OCI-LY3 (cell line): ENCODE measurements around the gene SHROOM2.

Source experiments
- H2AFZ ChIP-seq: fragments of 200-600, 300-600 bp; shearing (Covaris generic); 2 replicates; pipeline ENCODE4 v1.6.0; 2014; ENCODE audit warnings: antibody characterized with exemption, low read depth, low read length
- H3K27ac ChIP-seq: fragments of 200-600, 300-600 bp; sonication (generic); 2 replicates; pipeline ENCODE4 v1.5.1; 2014; ENCODE audit warnings: mild to moderate bottlenecking, low read length, moderate library complexity, mixed read lengths
- H3K27me3 ChIP-seq: fragments of 200-600, 300-600 bp; sonication (generic); 2 replicates; pipeline ENCODE4 v1.6.1; 2014; ENCODE audit warnings: low read depth, low read length, mixed read lengths
- H3K36me3 ChIP-seq: fragments of 200-600, 300-600 bp; sonication (generic); replicated peaks from 2 replicates; pipeline ENCODE3; 2014; ENCODE audit warnings: low read depth, low read length, mixed read lengths
- H3K4me1 ChIP-seq: fragments of 300-600, 200-600 bp; sonication (generic); 2 replicates; pipeline ENCODE4 v1.6.1; 2014; ENCODE audit warnings: low read length, mixed read lengths
- H3K4me2 ChIP-seq: fragments of 200-600, 300-600 bp; sonication (generic); 2 replicates; pipeline ENCODE4 v1.6.1; 2014; ENCODE audit warnings: low read length, mixed read lengths
- H3K4me3 ChIP-seq: fragments of 300-600, 200-600 bp; sonication (generic); 2 replicates; pipeline ENCODE4 v1.5.1; 2014; ENCODE audit warnings: antibody characterized with exemption, mild to moderate bottlenecking, low read length, moderate library complexity
- H3K79me2 ChIP-seq: fragments of 300-600, 200-600 bp; shearing (Covaris generic); 2 replicates; pipeline ENCODE4 v1.6.1; 2014; ENCODE audit warnings: mild to moderate bottlenecking, low read length, mixed read lengths
- H3K9ac ChIP-seq: fragments of 300-600, 200-600 bp; shearing (Covaris generic); 2 replicates; pipeline ENCODE4 v1.6.0; 2014; ENCODE audit warnings: mild to moderate bottlenecking, low read length, moderate library complexity
- H3K9me3 ChIP-seq: fragments of 200-600, 300-600 bp; shearing (Covaris generic); 2 replicates; pipeline ENCODE4 v1.6.1; 2014; ENCODE audit warnings: low read length, mixed read lengths; ENCODE audit not compliant: insufficient read depth
- H4K20me1 ChIP-seq: fragments of 200-600, 300-600 bp; sonication (generic); 2 replicates; pipeline ENCODE4 v1.6.1; 2016; ENCODE audit warnings: low read length, mixed read lengths; ENCODE audit not compliant: insufficient read depth
- CTCF ChIP-seq: fragments of 200-600, 300-600 bp; sonication (generic); IDR thresholded peaks from 2 replicates; pipeline ENCODE4 v1.5.1; 2014; ENCODE audit warnings: antibody characterized with exemption, low read length, low read depth
- EZH2phosphoT487 ChIP-seq: fragments of 200-600 bp; shearing (Covaris generic); IDR thresholded peaks from 2 replicates; pipeline ENCODE4 v1.6.1; 2018; ENCODE audit warnings: antibody characterized with exemption, mixed run types, low read depth

Gene SHROOM2

GRCh38 chrX:9862953-9863352 is 76.7 kb downstream of the SHROOM2 start:
- H2AFZ ChIP-seq: no peak overlapping the region
- no peak overlapping the region for H3K9ac ChIP-seq
- H3K9me3 ChIP-seq: no peaks in the 10 kb centered on the region
- H3K79me2 ChIP-seq: no peaks in the 10 kb centered on the region
- H3K4me1 ChIP-seq: peaks cover 8% of the 10 kb centered on the region; the same call in 1 of the 2 replicates
- H3K27ac ChIP-seq: no peak overlapping the region
- no peaks in the 10 kb centered on the region for H3K36me3 ChIP-seq
- no peak overlapping the region for H3K4me3 ChIP-seq
- TF ChIP-seq CTCF (no peak), EZH2phosphoT487 (no peak)
- H3K27me3 ChIP-seq: peaks cover 11% of the 10 kb centered on the region; the same call in 1 of the 2 replicates
- H4K20me1 ChIP-seq: no peaks in the 10 kb centered on the region
- no peak overlapping the region for H3K4me2 ChIP-seq

GRCh38 chrX:9864011-9864410 is 77.8 kb downstream of the SHROOM2 start:
- Histone ChIP-seq H3K79me2 (no peaks in the 10 kb centered on the region), H2AFZ (no peak overlapping the region), H3K4me1 (peaks cover 8% of the 10 kb centered on the region; the same call in 1 of the 2 replicates), H3K27me3 (peaks cover 11% of the 10 kb centered on the region; the same call in 1 of the 2 replicates), H4K20me1 (no peaks in the 10 kb centered on the region), H3K9me3 (no peaks in the 10 kb centered on the region), H3K9ac (no peak overlapping the region), H3K4me2 (no peak overlapping the region), H3K4me3 (no peak overlapping the region), H3K36me3 (no peaks in the 10 kb centered on the region), H3K27ac (no peak overlapping the region)
- TF ChIP-seq EZH2phosphoT487: no peak
- no peak for TF ChIP-seq CTCF

GRCh38 chrX:9865804-9866472 is 79.7 kb downstream of the SHROOM2 start:
- Histone ChIP-seq H3K9me3 (no peaks in the 10 kb centered on the region), H3K4me1 (peaks cover 8% of the 10 kb centered on the region; the same call in 1 of the 2 replicates), H3K27ac (no peak overlapping the region), H3K79me2 (no peaks in the 10 kb centered on the region), H2AFZ (no peak overlapping the region), H3K4me3 (no peak overlapping the region; the same call in 1 of the 2 replicates), H3K36me3 (no peaks in the 10 kb centered on the region), H3K4me2 (peak overlapping the region; percentile 32), H4K20me1 (no peaks in the 10 kb centered on the region), H3K27me3 (peaks cover 11% of the 10 kb centered on the region), H3K9ac (no peak overlapping the region)
- no peak for TF ChIP-seq CTCF
- no peak for TF ChIP-seq EZH2phosphoT487

- Histone ChIP-seq H3K4me3 (no peak overlapping the region), H3K36me3 (no peaks in the 10 kb centered on the region), H3K4me1 (peaks cover 8% of the 10 kb centered on the region; the same call in 1 of the 2 replicates), H4K20me1 (no peaks in the 10 kb centered on the region), H3K9me3 (no peaks in the 10 kb centered on the region), H3K4me2 (no peak overlapping the region), H3K27ac (no peak overlapping the region), H2AFZ (no peak overlapping the region), H3K79me2 (no peaks in the 10 kb centered on the region), H3K27me3 (peaks cover 8% of the 10 kb centered on the region), H3K9ac (no peak overlapping the region)
- TF ChIP-seq CTCF: no peak
- TF ChIP-seq EZH2phosphoT487: no peak
Measured at GRCh38 chrX:9866633-9867032, 80.4 kb downstream of the SHROOM2 start.
